Liver (tissue), 9 donors: ENCODE measurements around the gene UNCX. TPM values are rescaled to one million over a fixed set of nuclear protein-coding genes. Genes with fewer than 3 reads are reported as not detected.

Source experiments
- DNase-seq: peaks from one replicate; pipeline ENCODE4 v3.0.0-alpha.2; 2017; ENCODE audit warnings: low spot score
- H3K27ac ChIP-seq, 2 donors: one replicate each; pipeline ENCODE4 v1.7.0; 2013; ENCODE audit warnings: inconsistent platforms in 2 of 2, low read length in 2 of 2, control low read depth in 1 of 2, low read depth in 1 of 2, mild to moderate bottlenecking in 1 of 2
- H3K27me3 ChIP-seq, 4 donors: one replicate each; pipeline versions ENCODE4 v1.6.1 to v1.7.0; 2013; ENCODE audit warnings: low read length in 3 of 4, inconsistent platforms in 1 of 4, mild to moderate bottlenecking in 1 of 4, moderate library complexity in 1 of 4; ENCODE audit not compliant: control insufficient read depth in 4 of 4, insufficient read depth in 4 of 4
- H3K36me3 ChIP-seq, 4 donors: one replicate each; pipeline versions ENCODE4 v1.6.1 to v1.7.0; 2013; ENCODE audit warnings: low read length in 3 of 4, mild to moderate bottlenecking in 3 of 4, low read depth in 1 of 4, moderate library complexity in 1 of 4; ENCODE audit not compliant: control insufficient read depth in 4 of 4, insufficient read depth in 3 of 4
- H3K4me1 ChIP-seq, 4 donors: one replicate each; pipeline versions ENCODE4 v1.6.1 to v1.7.0; 2013; ENCODE audit warnings: low read length in 3 of 4, mild to moderate bottlenecking in 3 of 4, moderate library complexity in 1 of 4; ENCODE audit not compliant: control insufficient read depth in 4 of 4, insufficient read depth in 4 of 4
- H3K4me3 ChIP-seq, 3 donors: one replicate each; pipeline versions ENCODE4 v1.6.1 to v1.7.0; 2013; ENCODE audit warnings: low read length in 3 of 3, control low read depth in 1 of 3, low read depth in 1 of 3, mild to moderate bottlenecking in 1 of 3
- H3K9ac ChIP-seq, 2 donors: one replicate each; pipeline ENCODE4 v1.7.0; 2013; ENCODE audit warnings: low read length in 2 of 2, mild to moderate bottlenecking in 2 of 2, moderate library complexity in 2 of 2, control low read depth in 1 of 2, low read depth in 1 of 2
- H3K9me3 ChIP-seq, 4 donors: one replicate each; pipeline versions ENCODE4 v1.6.1 to v1.7.0; 2013; ENCODE audit warnings: low read length in 3 of 4; ENCODE audit not compliant: control insufficient read depth in 4 of 4
- CTCF ChIP-seq: fragments of 150-350 bp; IDR thresholded peaks from 2 replicates; pipeline ENCODE4 v1.5.1; 2017; ENCODE audit warnings: improper control_type of control experiment, low read depth, low read length; ENCODE audit not compliant: missing input control
- FOXA1 ChIP-seq: IDR thresholded peaks from 2 replicates; pipeline ENCODE4 v1.6.1; 2016; ENCODE audit warnings: antibody characterized with exemption
- FOXA2 ChIP-seq: IDR thresholded peaks from 2 replicates; pipeline ENCODE4 v1.6.1; 2016; ENCODE audit warnings: antibody characterized with exemption
- GABPA ChIP-seq, 2 donors: IDR thresholded peaks in 1 of 2; conservative IDR thresholded peaks in 1 of 2; 2 replicates each; pipeline ENCODE4 v1.6.1; 2016; ENCODE audit warnings: antibody characterized with exemption in 2 of 2, mild to moderate bottlenecking in 1 of 2, moderate library complexity in 1 of 2
- HNF4G ChIP-seq: IDR thresholded peaks from 2 replicates; pipeline ENCODE4 v1.6.1; 2016; ENCODE audit warnings: antibody characterized with exemption
- NR2F2 ChIP-seq: IDR thresholded peaks from 2 replicates; pipeline ENCODE4 v1.6.1; 2016; ENCODE audit warnings: antibody characterized with exemption
- REST ChIP-seq: IDR thresholded peaks from 2 replicates; pipeline ENCODE4 v1.6.1; 2016; ENCODE audit warnings: antibody characterized with exemption, mild to moderate bottlenecking
- RXRA ChIP-seq, 2 donors: IDR thresholded peaks; 2 replicates each; pipeline ENCODE4 v1.6.1; 2017 to 2018; ENCODE audit warnings: antibody characterized with exemption in 2 of 2, mild to moderate bottlenecking in 1 of 2
- WGBS: extraction: QIAGEN DNeasy Blood & Tissue Kit; methylation state at CpG from one replicate; pipeline ENCODE4 v1.1.7; 2013; 5-methylcytosine and 5-hydroxymethylcytosine counted together
- polyA plus RNA-seq, 2 donors: library from polyadenylated mRNA; stranded (reverse) in 1 of 2; unstranded in 1 of 2; fragments of 200-250 nt in 1 of 2; fragments of >200 nt in 1 of 2; fragmentation: Nextera tagmentation in 1 of 2; extraction: Ambion mirVana in 1 of 2; gene quantifications; one replicate each; pipeline versions ENCODE4 v1.2.1 to v1.2.3, GENCODE V29; 2013 to 2015
- total RNA-seq, 2 donors: library from RNA; depleted of rRNA; stranded (reverse); fragments of >200 nt; gene quantifications; one replicate each; pipeline ENCODE4 v1.2.3, GENCODE V29; 2014
- TF ChIP-seq, protein P1 (sequence below): IDR thresholded peaks from 2 replicates; pipeline ENCODE4 v1.6.1; 2016; ENCODE audit warnings: antibody characterized with exemption
- donor health status: healthy.
- donor health status: healthy.
- donor health status: healthy.
- donor health status: healthy.
- donor health status: healthy.

The UNCX gene
- total and polyA plus RNA-seq, 4 donors: not detected

- H3K4me3 ChIP-seq: no peak overlapping the region
- WGBS: 8% methylated on average over 29 of the region's 29 CpGs
- H3K27ac ChIP-seq: no peak overlapping the region
- peaks cover 3 to 26% (median 9%) of the 10 kb centered on the region in 4 donors for H3K4me1 ChIP-seq
- H3K9me3 ChIP-seq: peaks cover 0 to 5% (median 0%) of the 10 kb centered on the region in 4 donors
- H3K27me3 ChIP-seq: peaks cover 6 to 45% (median 20%) of the 10 kb centered on the region in 4 donors
- TF ChIP-seq, protein P1, sequence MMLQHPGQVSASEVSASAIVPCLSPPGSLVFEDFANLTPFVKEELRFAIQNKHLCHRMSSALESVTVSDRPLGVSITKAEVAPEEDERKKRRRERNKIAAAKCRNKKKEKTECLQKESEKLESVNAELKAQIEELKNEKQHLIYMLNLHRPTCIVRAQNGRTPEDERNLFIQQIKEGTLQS: no peak
- TF ChIP-seq GABPA (IDR thresholded peaks at IDR 0.05 in 1 of 2, conservative IDR thresholded peaks at IDR 0.05 in 1 of 2): no peak
- no peak for TF ChIP-seq FOXA2
- TF ChIP-seq RXRA (IDR thresholded peaks at IDR 0.05): no peak
- TF ChIP-seq CTCF: no peak
- no peak for TF ChIP-seq FOXA1
- TF ChIP-seq NR2F2: no peak
- H3K9ac ChIP-seq: no peak overlapping the region
- no peaks in the 10 kb centered on the region for H3K36me3 ChIP-seq
- no peak for DNase-seq
Observed at GRCh38 chr7:1237704-1238255, 5.1 kb downstream of the UNCX start.

DNA sequence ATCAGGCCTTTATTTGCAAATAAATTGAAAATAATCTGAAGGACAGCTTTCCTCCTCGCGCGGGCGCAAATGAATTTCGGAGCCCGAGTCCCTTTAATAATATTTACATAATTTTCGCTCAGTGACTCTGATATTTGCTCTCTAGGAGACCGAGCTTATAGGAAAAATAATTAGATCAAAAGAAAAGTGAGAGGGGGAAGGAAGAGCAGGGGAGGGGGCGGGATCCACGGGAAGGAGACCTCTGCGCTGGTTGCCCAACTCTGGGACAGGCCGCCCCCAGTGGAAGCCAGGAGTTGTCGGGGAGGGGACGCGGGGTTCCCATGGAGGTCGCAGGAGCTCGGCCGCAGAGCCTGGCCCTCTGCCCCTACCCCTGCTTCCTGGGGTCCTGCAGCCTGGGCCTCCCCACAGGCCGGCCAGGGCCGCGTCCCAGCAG lies 5.8 kb downstream of the UNCX start:
- H3K27me3 ChIP-seq: peaks cover 6 to 45% (median 21%) of the 10 kb centered on the region in 4 donors
- 10% methylated on average over 21 of the region's 21 CpGs for WGBS
- TF ChIP-seq REST (no peak), HNF4G (no peak), CTCF (no peak)
- peaks cover 0 to 5% (median 0%) of the 10 kb centered on the region in 4 donors for H3K9me3 ChIP-seq
- no peak overlapping the region for H3K27ac ChIP-seq
- peaks cover 3 to 25% (median 9%) of the 10 kb centered on the region in 4 donors for H3K4me1 ChIP-seq
- H3K9ac ChIP-seq: no peak overlapping the region
- H3K4me3 ChIP-seq: no peak overlapping the region
- no peaks in the 10 kb centered on the region for H3K36me3 ChIP-seq
- DNase-seq: no peak
